Lower lobe of right lung (tissue), 2 donors: ENCODE results near the gene HDAC7. TPM values are rescaled to one million over a fixed set of nuclear protein-coding genes. Genes with fewer than 3 reads are reported as not detected.

ENCODE experiments used
- ATAC-seq, 2 donors: fragments of 200-7000 bp; cut with Tn5 transposase; one replicate each; pipeline ENCODE4 v1.9.1; 2020 to 2022; ENCODE audit warnings: mild to moderate bottlenecking in 2 of 2, moderate library complexity in 2 of 2
- DNase-seq: peaks from one replicate; pipeline ENCODE4 v3.0.0-alpha.2; 2020
- H3K27ac ChIP-seq: fragments of 200-600 bp; one replicate; pipeline ENCODE4 v1.8.0; 2022
- H3K27me3 ChIP-seq: fragments of 200-600 bp; one replicate; pipeline ENCODE4 v1.8.0; 2022; ENCODE audit warnings: low read depth
- H3K36me3 ChIP-seq: fragments of 200-600 bp; one replicate; pipeline ENCODE4 v1.8.0; 2022; ENCODE audit warnings: mild to moderate bottlenecking
- H3K4me1 ChIP-seq: fragments of 200-600 bp; one replicate; pipeline ENCODE4 v1.8.0; 2022
- H3K4me3 ChIP-seq: fragments of 200-600 bp; one replicate; pipeline ENCODE4 v1.8.0; 2022; ENCODE audit warnings: mild to moderate bottlenecking
- H3K9me3 ChIP-seq: fragments of 200-600 bp; one replicate; pipeline ENCODE4 v1.8.0; 2022
- intact Hi-C: fragments of 100-400 bp; cut with DNase I; formaldehyde crosslinking; loops from one replicate; pipeline ENCODE4 v1.11.0; 2022
- total RNA-seq: library from RNA; stranded (reverse); fragmentation: NEBNext Ultra II Directional; extraction: Animal tissue kit (Norgen Biotek cat#: 25700); gene quantifications from one replicate; pipeline ENCODE4 v1.2.1, GENCODE V29; 2021
- TF ChIP-seq, protein P1 (sequence below): fragments of 200-600 bp; IDR thresholded peaks from one replicate; pipeline ENCODE4 v1.8.0; 2022; ENCODE audit warnings: antibody characterized with exemption, mild to moderate bottlenecking
- donor health status: DM: no; HTN: yes; CAD: no; lungs with severe emphysema.

The HDAC7 gene
- total RNA-seq, 1 donor from 2014 or later, result 104 TPM

DNA sequence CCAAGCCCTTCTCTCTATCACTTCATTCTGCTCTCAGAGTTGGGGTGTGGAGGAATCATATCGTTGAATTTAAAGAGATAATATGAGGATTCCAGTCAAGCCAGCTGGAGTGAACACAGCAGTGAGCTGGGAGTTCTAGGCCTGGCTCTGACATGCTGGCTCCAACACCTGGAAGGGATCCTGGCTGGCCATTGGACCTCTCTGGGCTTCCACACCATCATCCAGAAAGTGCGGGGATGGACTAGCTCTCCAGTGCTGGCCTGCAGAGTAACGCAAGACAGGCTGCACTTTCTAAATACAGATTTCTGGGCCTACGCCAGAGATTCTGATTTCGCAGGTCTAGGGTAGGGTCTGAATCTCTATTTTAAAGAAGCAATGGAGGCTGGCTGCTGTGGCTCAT lies 34.8 kb upstream of the HDAC7 start:
- Histone ChIP-seq H3K36me3 (peaks cover 32% of the 10 kb centered on the region), H3K27ac (no peak overlapping the region), H3K4me3 (no peak overlapping the region), H3K4me1 (no peaks in the 10 kb centered on the region), H3K9me3 (no peaks in the 10 kb centered on the region), H3K27me3 (no peaks in the 10 kb centered on the region)
- TF ChIP-seq, protein P1, sequence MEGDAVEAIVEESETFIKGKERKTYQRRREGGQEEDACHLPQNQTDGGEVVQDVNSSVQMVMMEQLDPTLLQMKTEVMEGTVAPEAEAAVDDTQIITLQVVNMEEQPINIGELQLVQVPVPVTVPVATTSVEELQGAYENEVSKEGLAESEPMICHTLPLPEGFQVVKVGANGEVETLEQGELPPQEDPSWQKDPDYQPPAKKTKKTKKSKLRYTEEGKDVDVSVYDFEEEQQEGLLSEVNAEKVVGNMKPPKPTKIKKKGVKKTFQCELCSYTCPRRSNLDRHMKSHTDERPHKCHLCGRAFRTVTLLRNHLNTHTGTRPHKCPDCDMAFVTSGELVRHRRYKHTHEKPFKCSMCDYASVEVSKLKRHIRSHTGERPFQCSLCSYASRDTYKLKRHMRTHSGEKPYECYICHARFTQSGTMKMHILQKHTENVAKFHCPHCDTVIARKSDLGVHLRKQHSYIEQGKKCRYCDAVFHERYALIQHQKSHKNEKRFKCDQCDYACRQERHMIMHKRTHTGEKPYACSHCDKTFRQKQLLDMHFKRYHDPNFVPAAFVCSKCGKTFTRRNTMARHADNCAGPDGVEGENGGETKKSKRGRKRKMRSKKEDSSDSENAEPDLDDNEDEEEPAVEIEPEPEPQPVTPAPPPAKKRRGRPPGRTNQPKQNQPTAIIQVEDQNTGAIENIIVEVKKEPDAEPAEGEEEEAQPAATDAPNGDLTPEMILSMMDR, result no peak
- no peak for ATAC-seq
- intact Hi-C loops, result no loop called here
- no peak for DNase-seq

GRCh38 chr12:47852096-47852571 lies 32.4 kb upstream of the HDAC7 start:
- no peak for DNase-seq
- Histone ChIP-seq H3K36me3 (peaks cover 29% of the 10 kb centered on the region), H3K4me3 (no peak overlapping the region), H3K27ac (no peak overlapping the region), H3K27me3 (no peaks in the 10 kb centered on the region), H3K4me1 (no peaks in the 10 kb centered on the region), H3K9me3 (no peaks in the 10 kb centered on the region)
- ATAC-seq, result no peak
- TF ChIP-seq, protein P1, result no peak
- intact Hi-C loops, result no loop called here

DNA sequence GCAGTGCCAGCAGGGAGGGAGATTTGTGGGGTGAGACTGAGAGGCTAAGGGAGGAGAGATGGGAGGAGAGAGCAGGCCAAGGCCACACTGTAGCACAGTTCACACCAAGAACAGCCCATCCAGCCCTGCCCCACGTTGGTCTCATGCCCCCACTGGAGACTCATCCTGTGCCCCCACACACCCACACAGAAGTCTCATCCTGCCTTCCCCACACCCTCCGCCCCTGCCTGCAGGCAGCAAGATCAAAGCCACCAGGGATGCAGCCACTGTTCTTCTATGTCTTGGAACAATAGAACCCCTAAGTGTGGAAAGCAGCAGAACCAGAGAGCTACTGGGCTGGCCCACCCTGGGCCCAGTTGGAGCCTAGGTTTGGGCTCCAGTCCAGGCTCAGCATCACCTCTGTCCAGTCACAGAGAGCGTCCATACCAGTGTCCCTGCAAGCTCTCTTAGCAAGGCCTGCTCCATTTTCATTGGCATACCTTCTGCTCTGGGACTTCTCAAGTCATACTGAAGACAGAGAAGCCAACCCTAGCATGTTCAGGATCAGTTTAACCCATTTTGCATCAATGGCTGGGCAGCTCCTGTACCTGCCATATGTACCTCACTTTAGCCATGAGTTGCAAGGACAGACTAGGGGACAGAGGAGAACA lies 31.7 kb upstream of the HDAC7 start:
- no peaks in the 10 kb centered on the region for H3K27me3 ChIP-seq
- ATAC-seq, result no peak
- peaks cover 25% of the 10 kb centered on the region for H3K36me3 ChIP-seq
- no peak overlapping the region for H3K27ac ChIP-seq
- TF ChIP-seq, protein P1, result no peak
- no peaks in the 10 kb centered on the region for H3K9me3 ChIP-seq
- H3K4me3 ChIP-seq, result no peak overlapping the region
- no peaks in the 10 kb centered on the region for H3K4me1 ChIP-seq
- no peak for DNase-seq
- intact Hi-C loops, result no loop called here

- intact Hi-C loops, result no loop called here
- Histone ChIP-seq H3K36me3 (peaks cover 34% of the 10 kb centered on the region), H3K4me3 (no peak overlapping the region), H3K27me3 (no peaks in the 10 kb centered on the region), H3K9me3 (no peaks in the 10 kb centered on the region), H3K4me1 (no peaks in the 10 kb centered on the region), H3K27ac (no peak overlapping the region)
- TF ChIP-seq, protein P1, result no peak
- no peak for ATAC-seq
- DNase-seq, result no peak
Measured at GRCh38 chr12:47850153-47851084, 30.7 kb upstream of the HDAC7 start.

DNA sequence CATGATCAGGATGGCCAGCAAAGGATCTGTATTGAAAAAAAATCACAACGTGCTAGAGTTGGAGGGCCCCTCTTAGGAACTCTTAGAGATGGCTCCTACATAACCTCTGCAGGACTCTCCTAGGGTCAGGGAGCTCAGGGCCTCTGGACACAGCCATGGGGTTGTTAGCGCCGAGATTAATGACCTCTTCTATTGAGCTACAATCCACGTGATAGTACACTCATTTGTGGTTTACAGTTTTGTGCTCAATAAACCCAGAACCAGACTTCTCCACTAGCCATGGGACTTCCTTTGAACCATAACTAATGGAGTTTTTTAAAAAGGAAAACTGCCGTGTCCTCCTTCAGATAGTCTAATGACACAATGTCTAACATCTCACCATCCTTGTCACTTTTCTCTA lies 29.6 kb upstream of the HDAC7 start:
- H3K36me3 ChIP-seq, result peaks cover 25% of the 10 kb centered on the region
- DNase-seq (no peak), ATAC-seq (no peak)
- no peaks in the 10 kb centered on the region for H3K9me3 ChIP-seq
- intact Hi-C loops, result no loop called here
- H3K27me3 ChIP-seq, result no peaks in the 10 kb centered on the region
- peaks cover 10% of the 10 kb centered on the region for H3K4me1 ChIP-seq
- no peak overlapping the region for H3K4me3 ChIP-seq
- TF ChIP-seq, protein P1, result no peak
- H3K27ac ChIP-seq, result no peak overlapping the region
